HepG2 (cell line): ENCODE data around the gene CDC6. TPM values are rescaled to one million over a fixed set of nuclear protein-coding genes. Genes with fewer than 3 reads are reported as not detected.

ENCODE experiments used
- ARHGAP35 ChIP-seq: sonication (generic); formaldehyde crosslinking; IDR thresholded peaks from 2 replicates; pipeline ENCODE4 v1.9.0; 2022; ENCODE audit warnings: mild to moderate bottlenecking, inconsistent platforms, moderate library complexity, missing genetic modification reagents, borderline replicate concordance
- CC2D1A ChIP-seq: sonication (generic); formaldehyde crosslinking; IDR thresholded peaks from 2 replicates; pipeline ENCODE4 v1.8.1; 2023; ENCODE audit warnings: mild to moderate bottlenecking, missing genetic modification reagents
- CENPT ChIP-seq: sonication (generic); formaldehyde crosslinking; IDR thresholded peaks from 2 replicates; pipeline ENCODE4 v1.8.0; 2022; ENCODE audit warnings: low read depth, mild to moderate bottlenecking, moderate library complexity, missing genetic modification reagents
- KDM3A ChIP-seq: IDR thresholded peaks from 2 replicates; pipeline ENCODE4 v1.6.1; 2018; ENCODE audit warnings: low read depth, missing compliant biosample characterization
- KMT2B ChIP-seq: IDR thresholded peaks from 2 replicates; pipeline ENCODE4 v1.6.1; 2016; ENCODE audit warnings: missing genetic modification reagents, missing compliant biosample characterization
- MAF1 ChIP-seq: sonication (generic); formaldehyde crosslinking; IDR thresholded peaks from 2 replicates; pipeline ENCODE4 v1.5.0; 2020; ENCODE audit warnings: missing genetic modification reagents, borderline replicate concordance
- NCOA1 ChIP-seq: sonication (generic); formaldehyde crosslinking; IDR thresholded peaks from 2 replicates; pipeline ENCODE4 v1.9.0; 2021; ENCODE audit warnings: missing genetic modification reagents
- RARA ChIP-seq: IDR thresholded peaks from 2 replicates; pipeline ENCODE4 v1.6.1; 2016; ENCODE audit warnings: missing genetic modification reagents, missing compliant biosample characterization
- REPIN1 ChIP-seq: sonication (generic); formaldehyde crosslinking; IDR thresholded peaks from 2 replicates; pipeline ENCODE4 v1.8.0; 2022; ENCODE audit warnings: missing genetic modification reagents, low read depth, mild to moderate bottlenecking, borderline replicate concordance
- SAFB2 ChIP-seq: sonication (generic); formaldehyde crosslinking; IDR thresholded peaks from 2 replicates; pipeline ENCODE4 v1.5.1; 2020; ENCODE audit warnings: missing genetic modification reagents, low read depth, mild to moderate bottlenecking, borderline replicate concordance
- TOE1 ChIP-seq: sonication (generic); formaldehyde crosslinking; IDR thresholded peaks from 2 replicates; pipeline ENCODE4 v1.4.0; 2020; ENCODE audit warnings: mild to moderate bottlenecking, missing genetic modification reagents
- U2AF2 ChIP-seq: fragments of 200-400 bp; formaldehyde crosslinking; IDR thresholded peaks from 2 replicates; pipeline ENCODE4 v1.6.1; 2017; ENCODE audit warnings: low read depth, mild to moderate bottlenecking, low read length
- XBP1 ChIP-seq: sonication (generic); formaldehyde crosslinking; IDR thresholded peaks from 2 replicates; pipeline ENCODE4 v1.5.0; 2020; ENCODE audit warnings: missing genetic modification reagents
- ZBTB1 ChIP-seq: sonication (generic); formaldehyde crosslinking; IDR thresholded peaks from 2 replicates; pipeline ENCODE4 v1.4.0; 2020; ENCODE audit warnings: missing genetic modification reagents, borderline replicate concordance
- ZBTB26 ChIP-seq: IDR thresholded peaks from 2 replicates; pipeline ENCODE4 v1.6.1; 2016; ENCODE audit warnings: missing compliant biosample characterization, missing genetic modification reagents, borderline replicate concordance
- ZNF274 ChIP-seq: sonication (generic); formaldehyde crosslinking; IDR thresholded peaks from 2 replicates; pipeline ENCODE4 v1.5.1; 2020; ENCODE audit warnings: mild to moderate bottlenecking, missing genetic modification reagents
- ZNF639 ChIP-seq: conservative IDR thresholded peaks from 2 replicates; pipeline ENCODE4 v1.6.1; 2018; ENCODE audit warnings: missing genetic modification reagents
- ZNF644 ChIP-seq: IDR thresholded peaks from 2 replicates; pipeline ENCODE4 v1.6.1; 2016; ENCODE audit warnings: low read depth
- ZNF672 ChIP-seq: sonication (generic); formaldehyde crosslinking; IDR thresholded peaks from 2 replicates; pipeline ENCODE4 v1.8.1; 2022; ENCODE audit warnings: missing genetic modification reagents
- ZNF678 ChIP-seq: sonication (generic); formaldehyde crosslinking; IDR thresholded peaks from 2 replicates; pipeline ENCODE4 v1.4.0; 2020; ENCODE audit warnings: mild to moderate bottlenecking, missing genetic modification reagents
- ZNF710 ChIP-seq: sonication (generic); formaldehyde crosslinking; IDR thresholded peaks from 2 replicates; pipeline ENCODE4 v1.5.0; 2020; ENCODE audit warnings: mild to moderate bottlenecking, missing genetic modification reagents, borderline replicate concordance
- ZSCAN22 ChIP-seq: sonication (generic); formaldehyde crosslinking; IDR thresholded peaks from 2 replicates; pipeline ENCODE4 v1.4.0; 2020; ENCODE audit warnings: mild to moderate bottlenecking, missing genetic modification reagents
- ZXDC ChIP-seq: sonication (generic); formaldehyde crosslinking; IDR thresholded peaks from 2 replicates; pipeline ENCODE4 v1.5.0; 2020; ENCODE audit warnings: mild to moderate bottlenecking, missing genetic modification reagents
- polyA plus RNA-seq, 8 experiments: library from polyadenylated mRNA; depleted of rRNA in 3 of 8; stranded (reverse) in 7 of 8; unstranded in 1 of 8; fragments of >200 nt; fragmentation: Illumina TruSeq in 4 of 8; extraction: Trizol in 4 of 8; gene quantifications; 2 replicates each; pipeline versions ENCODE4 v1.2.1 to v1.2.3, GENCODE V29; 2011 to 2016; ENCODE audit warnings: low read depth in 4 of 8, missing spikeins in 1 of 8, mixed read lengths in 1 of 8; ENCODE audit not compliant: insufficient read depth in 1 of 8
- total RNA-seq, 5 experiments: library from RNA; depleted of rRNA; stranded (reverse); fragments of >200 nt; fragmentation: Illumina TruSeq; extraction: Trizol; gene quantifications; 2 replicates each; pipeline ENCODE4 v1.2.3, GENCODE V29; 2016; ENCODE audit warnings: low read depth in 1 of 5

Gene CDC6
- total and polyA plus RNA-seq, 2 of the 13 experiments (the other 11 are each of a cell fraction or from before 2014, with no cell fraction given): 17.4 to 114 TPM

GRCh38 chr17:40287494-40288369 is at the start of gene CDC6 (continued):
- TF ChIP-seq CC2D1A (CRISPR knock-in tag): no peak
- TF ChIP-seq ZNF644: no peak
- TF ChIP-seq ZXDC: no peak
- TF ChIP-seq KMT2B (CRISPR knock-in tag): peak; percentile 88
- TF ChIP-seq ZSCAN22 (CRISPR knock-in tag): no peak
- no peak; the same call in none of the 2 replicates for TF ChIP-seq ARHGAP35 (CRISPR knock-in tag)
- TF ChIP-seq CENPT (CRISPR knock-in tag): no peak
- TF ChIP-seq XBP1 (CRISPR knock-in tag): no peak
- no peak; the same call in 1 of the 2 replicates for TF ChIP-seq TOE1 (CRISPR knock-in tag)
- peak; percentile 57; the same call in 1 of the 2 replicates for TF ChIP-seq ZNF710 (CRISPR knock-in tag)
- TF ChIP-seq ZNF678 (CRISPR knock-in tag): no peak
- TF ChIP-seq U2AF2: 0 out of 2 replicates have a peak, but pooled peaks have one; percentile 26
- peak; percentile 22; the same call in 1 of the 2 replicates for TF ChIP-seq ZBTB26 (CRISPR knock-in tag)
- no peak for TF ChIP-seq ZNF672
- peak; percentile 93 for TF ChIP-seq ZNF274 (CRISPR knock-in tag)
- TF ChIP-seq NCOA1 (CRISPR knock-in tag): peak; percentile 18; the same call in 1 of the 2 replicates
- peak; percentile 92 for TF ChIP-seq REPIN1 (CRISPR knock-in tag)
- peak; percentile 78; the same call in 1 of the 2 replicates for TF ChIP-seq SAFB2
- TF ChIP-seq MAF1 (CRISPR knock-in tag): no peak
- TF ChIP-seq ZBTB1 (CRISPR knock-in tag): no peak
- no peak for TF ChIP-seq ZNF639
- TF ChIP-seq KDM3A: peak; percentile 66; the same call in 1 of the 2 replicates
- TF ChIP-seq RARA (CRISPR knock-in tag): no peak; the same call in 1 of the 2 replicates
